Fibroblast of the aortic adventitia (primary cell): ENCODE data around the gene CFAP54. TPM values are rescaled to one million over a fixed set of nuclear protein-coding genes. Genes with fewer than 3 reads are reported as not detected.
A peak's percentile ranks its signal among the peaks of the same experiment; 100 is the strongest.

Source experiments
- DNase-seq: peaks from one replicate; pipeline ENCODE4 v3.0.0-alpha.2; 2010; ENCODE audit warnings: low read depth
- H3K4me3 ChIP-seq: 2 replicates; pipeline ENCODE4 v1.5.1; 2011; ENCODE audit warnings: low read depth, mild to moderate bottlenecking, control low read depth, low read length, moderate library complexity
- total RNA-seq: library from RNA; depleted of rRNA; stranded (reverse); fragments of >200 nt; gene quantifications from 2 replicates; pipeline ENCODE4 v1.2.3, GENCODE V29; 2012; ENCODE audit warnings: low replicate concordance
- TF ChIP-seq, protein P1 (sequence below): IDR thresholded peaks from 2 replicates; pipeline ENCODE4 v1.5.1; 2011; ENCODE audit warnings: mild to moderate bottlenecking, low read length, control low read depth, inconsistent platforms; ENCODE audit not compliant: insufficient read depth

The CFAP54 gene
- total RNA-seq, 1 donor: 3.0 TPM

DNA sequence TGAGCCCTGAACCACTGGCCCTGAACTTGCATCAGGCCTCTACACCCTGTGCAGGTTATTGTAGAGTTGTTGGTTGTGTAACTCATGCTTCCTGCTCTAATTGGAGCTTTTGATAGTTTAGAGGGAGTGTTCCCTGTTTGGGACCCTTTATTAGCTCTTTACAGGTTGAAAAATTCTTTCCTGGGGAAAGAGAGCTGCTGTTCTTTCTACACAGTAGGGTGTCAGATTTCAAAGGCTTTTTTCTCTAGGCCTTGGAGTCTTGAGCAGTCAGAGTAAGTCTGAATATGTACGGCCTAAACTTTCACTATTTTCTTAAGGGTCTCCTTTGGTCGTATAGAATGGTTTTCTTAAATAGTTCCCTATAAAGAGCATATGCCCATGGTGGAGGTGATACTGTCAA is 356.9 kb downstream of the CFAP54 start:
- DNase-seq: no peak

DNA sequence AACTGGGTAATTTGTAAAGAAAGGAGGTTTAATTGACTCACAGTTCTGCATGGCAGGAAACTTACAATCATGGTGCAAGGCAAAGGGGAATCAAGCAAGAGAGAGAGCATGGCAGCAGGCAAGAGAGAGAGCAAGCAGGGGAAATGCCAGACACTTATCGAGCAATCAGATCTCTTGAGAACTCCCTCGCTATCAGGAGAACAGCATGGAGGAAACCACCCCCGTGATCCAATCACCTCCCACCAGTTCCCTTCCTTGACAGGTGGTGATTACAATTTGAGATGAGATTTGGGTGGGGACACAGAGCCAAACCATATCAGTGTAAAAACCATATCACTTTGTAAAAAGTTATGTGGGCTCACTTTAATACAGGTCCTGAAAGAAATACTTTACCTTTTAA is 361.3 kb downstream of the CFAP54 start:
- DNase-seq: no peak
- H3K4me3 ChIP-seq: no peak overlapping the region
- TF ChIP-seq, protein P1, sequence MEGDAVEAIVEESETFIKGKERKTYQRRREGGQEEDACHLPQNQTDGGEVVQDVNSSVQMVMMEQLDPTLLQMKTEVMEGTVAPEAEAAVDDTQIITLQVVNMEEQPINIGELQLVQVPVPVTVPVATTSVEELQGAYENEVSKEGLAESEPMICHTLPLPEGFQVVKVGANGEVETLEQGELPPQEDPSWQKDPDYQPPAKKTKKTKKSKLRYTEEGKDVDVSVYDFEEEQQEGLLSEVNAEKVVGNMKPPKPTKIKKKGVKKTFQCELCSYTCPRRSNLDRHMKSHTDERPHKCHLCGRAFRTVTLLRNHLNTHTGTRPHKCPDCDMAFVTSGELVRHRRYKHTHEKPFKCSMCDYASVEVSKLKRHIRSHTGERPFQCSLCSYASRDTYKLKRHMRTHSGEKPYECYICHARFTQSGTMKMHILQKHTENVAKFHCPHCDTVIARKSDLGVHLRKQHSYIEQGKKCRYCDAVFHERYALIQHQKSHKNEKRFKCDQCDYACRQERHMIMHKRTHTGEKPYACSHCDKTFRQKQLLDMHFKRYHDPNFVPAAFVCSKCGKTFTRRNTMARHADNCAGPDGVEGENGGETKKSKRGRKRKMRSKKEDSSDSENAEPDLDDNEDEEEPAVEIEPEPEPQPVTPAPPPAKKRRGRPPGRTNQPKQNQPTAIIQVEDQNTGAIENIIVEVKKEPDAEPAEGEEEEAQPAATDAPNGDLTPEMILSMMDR: no peak

More for the DNA sequence above, 356.9 kb downstream of the CFAP54 start:
- H3K4me3 ChIP-seq: no peak overlapping the region
- TF ChIP-seq, protein P1: no peak

DNA sequence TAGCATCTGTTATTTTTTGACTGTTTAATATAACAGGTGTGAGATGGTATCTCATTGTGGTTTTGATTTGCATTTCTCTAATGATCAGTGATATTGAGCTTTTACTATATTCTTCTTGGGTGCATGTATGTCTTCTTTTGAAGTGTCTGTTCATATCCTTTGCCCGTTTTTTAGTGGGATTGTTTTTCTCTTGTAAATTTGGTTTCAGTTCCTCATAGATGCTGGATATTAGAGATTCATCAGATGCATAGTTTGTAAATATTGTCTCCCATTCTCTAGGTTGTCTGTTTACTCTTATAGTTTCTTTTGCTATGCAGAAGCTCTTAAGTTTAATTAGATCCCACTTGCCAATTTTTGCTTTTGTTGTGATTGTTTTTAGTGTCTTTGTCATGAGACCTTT is 368.8 kb downstream of the CFAP54 start:
- no peak for DNase-seq
- H3K4me3 ChIP-seq: no peak overlapping the region
- TF ChIP-seq, protein P1: no peak

DNA sequence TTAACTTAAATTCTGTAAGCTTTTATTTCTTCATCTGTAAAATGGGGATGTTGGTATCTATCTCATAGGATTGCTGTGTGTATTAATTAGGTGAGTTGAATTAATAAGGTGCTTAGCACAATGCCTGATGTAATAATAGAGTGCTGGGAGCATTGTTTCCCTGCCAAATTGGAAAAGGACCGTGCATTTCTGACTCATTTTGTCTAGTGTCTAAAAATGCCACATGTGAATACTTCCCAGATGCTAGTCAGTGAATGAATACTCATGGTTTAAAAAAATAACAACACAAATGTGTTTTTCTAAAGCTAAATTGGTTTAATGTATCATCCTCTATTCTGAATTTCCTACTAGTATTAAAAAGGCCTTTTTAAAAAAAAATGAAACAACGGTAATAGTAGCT is 372.3 kb downstream of the CFAP54 start:
- no peak overlapping the region for H3K4me3 ChIP-seq
- DNase-seq: peak; percentile 33

DNA sequence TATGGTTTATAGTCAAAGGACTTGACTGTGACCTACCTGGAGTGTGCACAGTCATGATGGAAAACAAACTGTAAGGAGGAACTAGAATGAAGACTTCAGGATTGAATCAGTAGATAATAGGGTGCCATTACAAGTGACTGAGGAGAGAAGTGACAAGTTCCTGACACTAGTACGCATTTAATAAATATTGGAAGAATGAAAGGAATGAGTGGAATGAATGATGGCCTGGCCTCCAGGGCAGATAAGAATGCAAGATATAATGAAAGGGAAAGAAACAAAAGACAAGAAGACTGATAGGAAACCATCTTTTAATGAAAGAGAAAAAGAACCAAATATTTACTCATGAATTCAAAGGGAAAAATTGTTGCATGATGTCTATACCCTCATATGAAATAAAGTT is 372.9 kb downstream of the CFAP54 start:
- no peak for DNase-seq
- TF ChIP-seq, protein P1: no peak
- no peak overlapping the region for H3K4me3 ChIP-seq

More for the DNA sequence above, 372.3 kb downstream of the CFAP54 start:
- TF ChIP-seq, protein P1: no peak

DNA sequence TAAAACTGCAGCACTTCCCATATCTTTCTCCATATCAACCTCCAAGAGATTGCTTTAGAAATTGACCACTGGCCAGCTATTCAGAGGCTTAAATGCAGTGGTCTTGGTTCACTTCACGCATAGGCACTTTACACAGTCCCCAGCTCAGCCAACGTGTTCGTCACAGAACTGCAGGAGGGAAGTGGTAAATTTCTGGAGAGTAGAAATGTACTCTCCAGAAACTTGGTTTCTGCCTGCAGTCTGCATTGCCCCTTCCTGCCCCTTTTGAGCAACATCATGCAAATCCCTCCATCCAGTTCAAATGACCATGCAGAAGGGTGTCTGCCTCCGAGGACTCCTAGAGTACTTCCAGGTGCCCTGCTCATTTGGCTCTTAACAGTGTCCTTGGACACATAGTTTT is 375.0 kb downstream of the CFAP54 start:
- no peak overlapping the region for H3K4me3 ChIP-seq
- no peak for DNase-seq
- TF ChIP-seq, protein P1: no peak

DNA sequence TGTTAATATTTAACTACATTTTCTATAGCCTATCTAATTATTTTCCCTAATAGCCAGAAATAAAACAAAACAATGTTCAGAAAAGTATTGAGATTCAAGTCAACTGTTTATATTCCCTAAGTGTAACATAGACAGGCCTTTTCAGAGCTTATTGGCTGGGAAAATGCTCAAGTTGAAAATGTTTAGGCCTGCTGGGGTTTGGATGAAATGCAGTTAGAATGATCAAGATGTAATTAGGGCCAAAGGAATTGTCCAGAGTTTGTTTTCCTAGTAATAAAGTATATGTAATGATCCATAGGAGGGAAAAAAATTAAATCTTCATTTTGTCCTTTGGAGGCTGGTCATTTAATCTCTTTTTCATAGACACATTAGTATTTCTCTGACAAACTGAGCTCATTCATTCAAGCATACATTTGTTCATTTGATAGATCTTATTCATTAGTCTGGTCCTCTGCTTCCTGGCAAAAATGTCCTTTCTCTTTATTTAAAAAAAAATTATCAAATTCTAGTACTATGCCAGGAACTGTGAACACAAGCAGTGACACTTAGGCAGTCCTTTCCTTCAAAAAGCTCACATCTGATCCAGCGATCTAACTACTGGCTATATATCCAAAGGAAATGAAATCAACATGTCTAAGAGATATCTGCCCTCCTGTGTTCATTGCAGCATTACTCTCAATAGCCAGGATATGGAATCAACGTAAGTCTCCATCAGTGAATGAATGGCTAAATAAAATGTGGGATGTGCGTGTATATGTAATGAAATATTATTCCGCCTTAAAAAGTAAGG is 377.6 kb downstream of the CFAP54 start:
- no peak for DNase-seq
- H3K4me3 ChIP-seq: no peak overlapping the region
- TF ChIP-seq, protein P1: no peak
